ENCODE results near the gene TMEM150B. TPM values are rescaled to one million over a fixed set of nuclear protein-coding genes. Genes with fewer than 3 reads are reported as not detected.

Gene TMEM150B
- total and polyA plus RNA-seq, 9 of the 15 experiments (the other 6 are each of a cell fraction or from before 2014, with no cell fraction given): 0.47 to 1.3 (median 0.74) TPM; not detected in 2

DNA sequence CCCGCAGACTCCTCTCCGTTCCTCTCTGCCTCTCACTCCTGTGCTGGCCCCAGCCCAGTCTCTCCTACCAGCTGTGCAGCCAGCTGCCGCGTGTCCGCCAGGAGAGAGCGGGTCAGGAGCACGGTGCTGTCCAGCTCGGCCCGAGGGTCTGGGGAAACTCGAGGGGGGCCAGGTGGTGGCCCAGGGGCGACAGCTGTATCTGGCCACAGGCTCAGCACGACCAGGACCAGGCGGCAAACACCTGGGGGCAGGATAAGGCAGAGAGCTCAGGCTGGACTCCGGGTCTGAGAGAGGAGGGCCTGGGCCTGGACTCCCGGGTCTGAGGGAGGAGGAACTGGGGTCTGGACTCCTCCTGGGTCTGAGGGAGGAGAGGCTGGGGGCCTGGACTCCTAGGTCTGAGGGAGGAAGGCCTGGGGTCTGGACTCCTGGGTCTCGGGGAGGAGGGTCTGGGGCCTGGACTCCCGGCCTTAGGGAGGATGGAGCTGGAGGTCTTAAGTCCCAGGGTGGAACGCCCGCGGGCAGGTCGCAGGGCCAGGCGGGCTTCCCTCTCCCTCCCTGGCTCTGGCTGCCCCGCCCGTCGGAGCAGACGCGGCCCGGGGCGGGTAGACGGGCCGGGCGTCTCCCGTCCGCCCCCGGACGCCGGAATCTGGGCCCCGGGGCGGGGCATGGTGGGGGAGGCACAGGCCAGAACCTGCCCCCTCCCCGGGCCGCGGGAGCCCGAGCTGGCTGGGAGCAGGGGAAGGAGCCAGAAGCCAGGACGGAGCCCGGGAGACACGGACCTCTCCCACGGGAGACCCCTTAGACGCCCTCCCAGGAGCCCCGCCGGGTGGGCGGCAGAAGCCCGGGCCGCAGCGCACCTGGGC is 43.8 kb upstream of the TMEM150B start (continued):
- TF ChIP-seq NRF1 (conservative IDR thresholded peaks at IDR 0.05 in 1 of 2, IDR thresholded peaks at IDR 0.05 in 1 of 2) (0 out of 4 replicates have a peak, but pooled peaks of 1 of the 2 experiments have one; percentile 17), NEUROD1 (IDR thresholded peaks at IDR 0.05; ENCODE audit: borderline replicate concordance, low read depth, low read length, partially characterized antibody) (peak; percentile 29), PYGO2 (tag; IDR thresholded peaks at IDR 0.05) (no peak), NCOR1 (IDR thresholded peaks at IDR 0.05) (no peak), ESRRA (IDR thresholded peaks at IDR 0.05; ENCODE audit: borderline replicate concordance, low read depth) (no peak), TEAD4 (IDR thresholded peaks at IDR 0.05; ENCODE audit: low read length) (peak; percentile 35; the same call in 1 of the 2 replicates), TEAD4 (CRISPR knock-in tag; IDR thresholded peaks at IDR 0.05; ENCODE audit: borderline replicate concordance) (no peak), RAD51 (IDR thresholded peaks at IDR 0.05; ENCODE audit: borderline replicate concordance, low read depth) (no peak), TRIM24 (IDR thresholded peaks at IDR 0.05) (peak in 1 of 2 experiments; percentile 8; a peak in 1 of 4 replicates), CHD2 (IDR thresholded peaks at IDR 0.05; ENCODE audit: low read depth, low read length) (no peak), FOXP1 (CRISPR knock-in tag; IDR thresholded peaks at IDR 0.05) (no peak), ARID1B (IDR thresholded peaks at IDR 0.05) (no peak), HNRNPUL1 (IDR thresholded peaks at IDR 0.05; ENCODE audit: low read length) (no peak), NCOA4 (IDR thresholded peaks at IDR 0.05; ENCODE audit: partially characterized antibody) (no peak), ZNF764 (CRISPR knock-in tag; IDR thresholded peaks at IDR 0.05; ENCODE audit: low read depth) (no peak)
- TF ChIP-seq, protein P1, sequence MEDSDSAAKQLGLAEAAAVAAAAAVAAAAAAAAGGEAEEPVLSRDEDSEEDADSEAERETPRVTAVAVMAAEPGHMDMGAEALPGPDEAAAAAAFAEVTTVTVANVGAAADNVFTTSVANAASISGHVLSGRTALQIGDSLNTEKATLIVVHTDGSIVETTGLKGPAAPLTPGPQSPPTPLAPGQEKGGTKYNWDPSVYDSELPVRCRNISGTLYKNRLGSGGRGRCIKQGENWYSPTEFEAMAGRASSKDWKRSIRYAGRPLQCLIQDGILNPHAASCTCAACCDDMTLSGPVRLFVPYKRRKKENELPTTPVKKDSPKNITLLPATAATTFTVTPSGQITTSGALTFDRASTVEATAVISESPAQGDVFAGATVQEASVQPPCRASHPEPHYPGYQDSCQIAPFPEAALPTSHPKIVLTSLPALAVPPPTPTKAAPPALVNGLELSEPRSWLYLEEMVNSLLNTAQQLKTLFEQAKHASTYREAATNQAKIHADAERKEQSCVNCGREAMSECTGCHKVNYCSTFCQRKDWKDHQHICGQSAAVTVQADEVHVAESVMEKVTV (CRISPR knock-in tag; IDR thresholded peaks at IDR 0.05): no peak
- TF ChIP-seq, protein P2, sequence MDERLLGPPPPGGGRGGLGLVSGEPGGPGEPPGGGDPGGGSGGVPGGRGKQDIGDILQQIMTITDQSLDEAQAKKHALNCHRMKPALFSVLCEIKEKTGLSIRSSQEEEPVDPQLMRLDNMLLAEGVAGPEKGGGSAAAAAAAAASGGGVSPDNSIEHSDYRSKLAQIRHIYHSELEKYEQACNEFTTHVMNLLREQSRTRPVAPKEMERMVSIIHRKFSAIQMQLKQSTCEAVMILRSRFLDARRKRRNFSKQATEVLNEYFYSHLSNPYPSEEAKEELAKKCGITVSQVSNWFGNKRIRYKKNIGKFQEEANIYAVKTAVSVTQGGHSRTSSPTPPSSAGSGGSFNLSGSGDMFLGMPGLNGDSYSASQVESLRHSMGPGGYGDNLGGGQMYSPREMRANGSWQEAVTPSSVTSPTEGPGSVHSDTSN (CRISPR knock-in tag; IDR thresholded peaks at IDR 0.05; ENCODE audit: low read depth): no peak
- TF ChIP-seq, protein P2 (tag; conservative IDR thresholded peaks at IDR 0.05; ENCODE audit: low read depth): no peak
- TF ChIP-seq, protein P3, sequence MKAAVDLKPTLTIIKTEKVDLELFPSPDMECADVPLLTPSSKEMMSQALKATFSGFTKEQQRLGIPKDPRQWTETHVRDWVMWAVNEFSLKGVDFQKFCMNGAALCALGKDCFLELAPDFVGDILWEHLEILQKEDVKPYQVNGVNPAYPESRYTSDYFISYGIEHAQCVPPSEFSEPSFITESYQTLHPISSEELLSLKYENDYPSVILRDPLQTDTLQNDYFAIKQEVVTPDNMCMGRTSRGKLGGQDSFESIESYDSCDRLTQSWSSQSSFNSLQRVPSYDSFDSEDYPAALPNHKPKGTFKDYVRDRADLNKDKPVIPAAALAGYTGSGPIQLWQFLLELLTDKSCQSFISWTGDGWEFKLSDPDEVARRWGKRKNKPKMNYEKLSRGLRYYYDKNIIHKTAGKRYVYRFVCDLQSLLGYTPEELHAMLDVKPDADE (conservative IDR thresholded peaks at IDR 0.05; ENCODE audit: control insufficient read depth, low read depth, low read length): no peak
- TF ChIP-seq, protein P4, sequence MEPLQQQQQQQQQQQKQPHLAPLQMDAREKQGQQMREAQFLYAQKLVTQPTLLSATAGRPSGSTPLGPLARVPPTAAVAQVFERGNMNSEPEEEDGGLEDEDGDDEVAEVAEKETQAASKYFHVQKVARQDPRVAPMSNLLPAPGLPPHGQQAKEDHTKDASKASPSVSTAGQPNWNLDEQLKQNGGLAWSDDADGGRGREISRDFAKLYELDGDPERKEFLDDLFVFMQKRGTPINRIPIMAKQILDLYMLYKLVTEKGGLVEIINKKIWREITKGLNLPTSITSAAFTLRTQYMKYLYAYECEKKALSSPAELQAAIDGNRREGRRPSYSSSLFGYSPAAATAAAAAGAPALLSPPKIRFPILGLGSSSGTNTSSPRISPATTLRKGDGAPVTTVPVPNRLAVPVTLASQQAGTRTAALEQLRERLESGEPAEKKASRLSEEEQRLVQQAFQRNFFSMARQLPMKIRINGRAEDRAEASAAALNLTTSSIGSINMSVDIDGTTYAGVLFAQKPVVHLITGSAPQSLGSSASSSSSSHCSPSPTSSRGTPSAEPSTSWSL (CRISPR knock-in tag; IDR thresholded peaks at IDR 0.05; ENCODE audit: borderline replicate concordance): no peak

Data from K562 (cell line).